CD4-positive, alpha-beta T cell treated with Interleukin-15 for 4 hours (primary cell): ENCODE data around the gene GLIS1.

Source experiments
- DNase-seq: peaks from one replicate; pipeline ENCODE4 v3.0.0-alpha.2; 2020; ENCODE audit warnings: low spot score

The GLIS1 gene

DNA sequence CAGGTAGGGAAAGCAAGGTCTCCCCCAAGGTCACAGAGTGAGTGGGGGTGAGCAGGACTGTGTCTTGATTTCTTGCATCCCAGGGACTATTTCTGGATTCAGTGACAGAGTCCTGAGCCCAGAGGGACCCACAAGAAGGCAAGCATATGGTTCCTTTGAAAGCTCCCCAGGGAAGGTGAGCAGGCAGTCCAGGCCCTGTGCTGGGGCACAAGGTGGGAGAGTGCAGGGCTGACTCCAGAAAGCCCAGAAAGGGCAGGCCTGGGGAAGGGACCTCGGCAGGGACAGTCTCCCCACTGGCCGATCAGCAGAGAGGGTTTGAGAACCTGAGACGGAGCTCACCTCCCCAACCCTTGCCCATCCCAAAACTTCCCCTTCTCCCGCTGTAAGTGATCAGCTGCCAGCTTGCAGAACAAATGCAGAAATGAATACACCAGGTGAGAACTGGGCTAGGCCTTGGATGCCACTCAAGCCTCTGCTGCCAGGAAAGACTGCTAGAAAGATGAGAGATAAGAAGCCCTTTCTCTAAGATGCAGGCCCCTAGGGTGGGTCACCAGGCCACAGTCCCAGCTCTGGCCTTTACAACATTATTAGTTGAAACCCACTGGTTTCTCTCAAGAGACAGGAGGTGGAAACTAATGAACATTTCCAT is 121.0 kb downstream of the GLIS1 start:
- no peak for DNase-seq

DNA sequence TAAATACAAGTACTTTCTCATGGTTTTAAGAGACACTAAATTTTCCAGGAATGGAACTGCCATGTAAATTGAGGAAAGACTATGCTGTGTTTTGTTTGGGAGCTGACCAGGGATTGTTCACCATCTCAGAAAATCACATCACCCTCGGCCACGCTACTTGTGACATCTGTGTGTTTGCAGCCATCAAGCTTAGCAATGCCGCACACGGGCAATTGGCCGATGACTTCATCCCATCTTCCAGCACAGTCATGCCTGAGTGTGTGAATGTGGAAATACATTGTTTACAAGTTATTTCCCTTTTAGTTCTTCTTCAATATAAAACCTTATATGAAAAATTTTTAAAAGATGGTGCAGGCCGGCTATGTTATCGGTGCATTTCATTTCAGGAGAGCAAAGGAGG is 121.6 kb downstream of the GLIS1 start:
- no peak for DNase-seq

DNA sequence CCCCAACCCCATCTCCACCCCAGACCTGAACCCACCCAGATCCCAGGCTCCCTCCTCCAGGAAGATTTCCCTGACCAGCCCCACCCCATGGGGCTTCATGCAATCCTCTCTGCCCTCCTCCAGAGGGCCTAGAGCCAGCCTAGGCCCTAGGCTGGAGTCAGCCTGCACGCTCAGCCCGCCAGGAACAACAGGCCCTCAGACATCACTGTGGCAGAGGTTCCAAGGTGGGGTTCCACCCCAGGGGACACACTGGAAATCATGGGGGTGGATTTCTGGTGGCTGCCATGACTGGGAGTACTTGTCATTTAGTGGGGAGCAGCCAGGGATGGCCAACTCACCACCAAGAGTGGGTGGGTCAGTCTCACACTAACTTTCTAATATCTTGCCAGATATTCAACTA is 122.0 kb downstream of the GLIS1 start:
- DNase-seq, result no peak

DNA sequence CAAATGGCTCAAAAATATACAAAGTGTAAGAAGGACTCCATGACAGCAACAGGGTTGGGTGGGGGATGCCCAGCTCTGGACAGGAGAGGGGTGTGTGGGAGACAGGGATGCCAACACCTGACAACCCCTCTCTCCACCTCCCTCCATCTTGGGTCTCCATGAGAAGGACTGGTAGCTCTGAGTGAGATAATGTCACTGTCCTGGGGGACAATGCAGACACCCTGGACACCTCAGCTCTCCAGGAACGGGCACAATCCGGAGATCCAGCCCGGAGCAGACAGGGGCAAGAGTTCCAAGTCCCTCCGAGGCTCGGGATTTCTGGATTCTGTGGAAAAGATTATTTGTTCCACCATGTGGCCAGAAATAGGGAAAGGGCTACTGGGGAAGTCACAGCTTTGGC is 122.5 kb downstream of the GLIS1 start:
- no peak for DNase-seq

DNA sequence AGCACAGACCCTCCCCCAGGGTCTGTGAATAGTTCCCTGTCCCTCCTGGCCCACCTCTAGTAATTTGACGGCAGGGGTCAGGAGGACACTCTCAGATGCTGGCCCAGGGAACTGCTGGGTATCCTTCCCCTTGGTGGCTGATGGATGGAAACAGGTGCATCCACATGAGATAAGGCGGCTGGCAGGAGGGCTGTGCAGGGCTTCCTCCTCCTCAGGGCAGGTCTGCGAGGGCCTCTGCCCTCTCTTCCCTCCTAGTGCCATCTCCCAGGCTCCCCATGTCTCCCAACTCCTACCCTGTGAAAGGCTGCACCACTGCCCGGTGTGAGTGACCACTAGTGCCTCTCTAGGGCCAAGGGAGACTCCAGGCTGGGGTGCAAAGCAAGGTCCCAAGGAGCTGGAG is 123.9 kb downstream of the GLIS1 start:
- DNase-seq, result no peak

DNA sequence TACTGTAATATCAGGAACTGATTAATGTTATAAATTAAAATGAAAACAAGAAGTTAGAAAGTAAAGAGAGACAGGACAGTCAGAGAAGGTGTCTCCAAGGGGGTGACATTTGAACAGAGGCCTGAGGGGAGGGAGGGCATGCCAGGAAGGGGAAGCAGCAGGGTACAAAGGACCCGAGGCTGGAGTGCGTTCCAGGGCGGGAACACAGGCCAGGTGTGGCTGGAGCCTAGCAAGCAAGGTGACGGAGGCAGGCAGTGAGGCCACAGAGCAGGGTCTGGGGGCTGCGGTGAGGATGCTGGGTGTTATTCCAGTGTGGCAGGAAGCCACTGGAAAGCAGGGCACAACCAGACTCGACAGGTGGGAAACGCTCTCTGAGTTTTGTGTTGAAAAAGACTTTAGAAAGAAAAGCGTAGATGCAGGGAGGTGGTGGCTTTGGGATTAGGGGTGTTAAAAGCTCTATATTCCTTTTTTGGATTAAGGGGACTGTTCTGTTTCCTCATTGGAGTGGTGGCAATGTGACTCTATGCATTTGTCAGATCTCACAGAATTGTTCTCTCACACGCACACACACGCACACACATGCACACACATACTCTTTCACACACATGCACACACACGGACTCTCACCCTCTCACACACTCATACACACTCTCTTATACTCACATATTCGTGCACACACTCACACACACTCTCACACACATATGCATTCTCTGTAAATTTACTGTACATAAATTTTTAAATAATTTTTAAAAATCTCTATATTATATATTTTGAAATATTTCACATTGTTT is 124.5 kb downstream of the GLIS1 start:
- DNase-seq, result no peak

DNA sequence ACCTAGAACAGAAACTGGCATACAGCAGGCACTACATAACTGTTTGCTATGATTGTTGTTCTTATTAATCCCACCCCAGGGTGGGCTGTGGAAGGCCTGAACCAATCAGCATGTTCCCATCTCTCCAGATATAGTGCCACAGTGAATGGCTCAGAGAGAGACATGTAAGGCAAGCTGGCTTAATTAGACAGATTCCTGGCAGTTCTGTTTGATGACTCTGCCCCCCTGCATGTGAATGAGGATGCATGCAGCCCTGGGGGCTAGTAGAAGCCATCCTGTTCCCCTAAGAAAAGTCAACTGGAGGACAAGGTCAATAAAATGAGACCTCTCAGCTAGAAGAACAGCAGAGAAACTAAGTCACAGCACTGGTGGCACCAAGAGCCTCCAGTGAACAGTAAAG is 130.3 kb downstream of the GLIS1 start:
- no peak for DNase-seq

DNA sequence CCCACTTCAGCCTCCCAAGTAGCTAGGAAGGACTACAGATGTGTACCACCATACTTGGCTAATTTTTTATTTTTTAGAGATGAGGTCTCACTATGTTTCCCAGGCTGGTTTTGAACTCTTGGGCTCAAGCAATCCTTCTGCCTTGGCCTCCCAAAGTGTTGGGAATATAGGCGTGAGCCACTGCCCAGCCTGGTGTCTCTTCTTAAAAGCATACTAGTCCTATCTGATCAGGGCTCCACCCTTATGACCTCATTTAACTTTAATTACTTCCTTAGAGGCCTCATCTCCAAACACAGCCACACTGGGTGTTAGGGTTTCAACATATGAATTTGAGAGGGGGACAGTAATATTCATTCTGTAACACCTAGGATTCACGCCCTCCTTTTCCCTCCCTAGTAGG is 130.9 kb downstream of the GLIS1 start:
- DNase-seq, result no peak

DNA sequence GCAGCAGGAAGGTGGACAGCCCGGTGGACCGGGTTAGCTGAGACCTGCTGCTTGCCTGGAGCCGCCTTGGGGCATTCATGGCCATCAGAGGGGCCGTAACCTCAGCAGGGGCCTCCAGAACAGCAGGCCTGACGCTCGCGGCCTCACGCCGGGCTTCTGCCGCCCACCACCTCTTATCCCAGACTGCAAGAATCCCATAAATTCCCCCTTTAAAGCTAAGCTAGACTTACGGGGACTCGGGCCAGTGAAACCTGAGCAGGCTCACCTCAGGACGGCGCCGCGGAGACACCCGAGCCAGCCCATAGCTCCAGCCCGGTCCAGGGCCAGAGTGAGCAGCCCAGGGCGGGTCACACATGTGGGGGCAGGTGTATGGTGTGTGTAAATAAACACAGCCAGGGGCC is 132.3 kb downstream of the GLIS1 start:
- no peak for DNase-seq

DNA sequence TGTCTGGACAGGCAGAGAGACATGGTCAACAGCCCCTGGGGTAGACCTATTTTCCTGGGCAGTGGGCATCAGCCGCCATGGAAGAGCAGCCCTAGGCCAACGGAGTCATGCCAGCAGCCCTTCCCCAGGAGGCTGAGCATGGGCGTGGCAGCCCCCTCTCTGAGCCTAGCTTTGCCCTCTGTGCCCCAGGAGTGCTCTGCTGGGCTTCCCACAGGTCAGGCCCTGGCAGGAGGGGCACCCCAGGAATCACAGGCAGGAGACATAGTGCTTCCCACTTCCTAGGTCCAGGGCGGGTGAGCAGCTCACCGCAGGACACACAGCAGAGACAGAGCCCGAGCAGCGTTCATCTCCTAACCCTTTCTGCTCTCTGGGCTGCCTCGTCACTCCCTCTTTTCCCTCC is 132.8 kb downstream of the GLIS1 start:
- no peak for DNase-seq

DNA sequence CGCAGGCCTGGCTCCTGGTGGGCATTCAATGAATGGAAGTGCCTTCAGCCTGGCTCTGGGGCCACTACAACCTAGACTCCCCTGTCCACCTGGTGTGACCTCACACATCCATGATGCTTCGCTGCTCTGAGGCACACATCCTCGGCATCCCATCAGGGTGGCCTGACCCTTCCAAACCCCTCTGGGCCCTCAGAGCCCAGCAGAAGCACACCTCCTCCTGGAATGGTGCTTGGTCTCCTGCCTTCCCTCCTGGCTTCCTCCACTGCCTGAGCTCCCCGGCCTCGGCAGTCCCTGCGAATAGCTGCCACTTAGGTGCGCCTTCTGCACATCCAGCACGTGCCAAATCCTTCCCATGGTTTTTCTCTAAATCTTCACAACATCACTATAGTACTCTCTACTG is 133.8 kb downstream of the GLIS1 start:
- no peak for DNase-seq

DNA sequence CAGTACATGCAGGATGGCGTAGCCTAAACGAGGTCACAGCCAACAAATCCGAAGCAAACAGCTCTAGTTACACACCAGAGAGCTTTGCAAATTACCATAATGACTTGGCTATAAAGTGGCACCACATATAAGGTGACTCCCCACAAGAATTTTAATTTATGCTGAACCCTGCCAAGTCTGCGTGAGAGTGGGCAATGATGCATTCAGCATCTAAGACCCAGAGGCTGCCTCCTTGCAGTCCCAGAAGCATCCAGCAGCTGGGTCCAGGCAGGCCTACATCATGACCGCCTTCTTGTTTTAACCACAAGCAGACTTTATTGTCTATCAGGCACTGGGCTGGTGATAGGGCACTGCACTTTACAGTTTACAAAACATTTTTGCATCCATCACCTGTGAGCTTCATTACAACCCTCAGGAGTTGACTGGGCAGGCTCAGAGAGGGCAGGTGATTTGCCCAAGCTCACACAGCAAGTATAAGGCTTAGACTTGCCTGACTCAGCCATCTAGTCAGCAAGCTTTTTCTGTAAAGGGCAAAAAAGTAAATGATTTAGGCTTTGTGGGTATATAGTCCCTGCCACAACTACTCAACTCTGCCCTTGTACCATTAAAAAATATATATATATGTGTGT is 134.6 kb downstream of the GLIS1 start:
- no peak for DNase-seq

DNA sequence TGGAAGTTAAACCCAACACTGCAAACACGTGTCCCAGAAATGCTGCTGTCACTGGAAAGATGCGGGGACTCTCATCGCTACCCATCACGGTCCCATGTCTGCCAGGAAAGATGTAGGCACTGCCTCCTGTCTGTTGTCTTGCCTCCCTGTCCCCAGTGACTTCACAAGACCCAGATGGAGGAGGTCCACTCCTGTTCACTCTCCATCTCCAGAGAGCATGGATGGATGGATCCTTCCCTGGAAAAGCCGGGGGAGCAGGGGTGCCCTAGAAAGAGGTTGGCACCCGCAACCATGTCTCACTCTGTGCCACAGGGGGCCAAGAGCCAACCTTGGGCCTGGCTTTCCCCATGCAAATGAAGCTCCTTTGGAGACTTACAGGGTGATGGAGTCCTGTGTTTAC is 135.5 kb downstream of the GLIS1 start:
- DNase-seq, result no peak

DNA sequence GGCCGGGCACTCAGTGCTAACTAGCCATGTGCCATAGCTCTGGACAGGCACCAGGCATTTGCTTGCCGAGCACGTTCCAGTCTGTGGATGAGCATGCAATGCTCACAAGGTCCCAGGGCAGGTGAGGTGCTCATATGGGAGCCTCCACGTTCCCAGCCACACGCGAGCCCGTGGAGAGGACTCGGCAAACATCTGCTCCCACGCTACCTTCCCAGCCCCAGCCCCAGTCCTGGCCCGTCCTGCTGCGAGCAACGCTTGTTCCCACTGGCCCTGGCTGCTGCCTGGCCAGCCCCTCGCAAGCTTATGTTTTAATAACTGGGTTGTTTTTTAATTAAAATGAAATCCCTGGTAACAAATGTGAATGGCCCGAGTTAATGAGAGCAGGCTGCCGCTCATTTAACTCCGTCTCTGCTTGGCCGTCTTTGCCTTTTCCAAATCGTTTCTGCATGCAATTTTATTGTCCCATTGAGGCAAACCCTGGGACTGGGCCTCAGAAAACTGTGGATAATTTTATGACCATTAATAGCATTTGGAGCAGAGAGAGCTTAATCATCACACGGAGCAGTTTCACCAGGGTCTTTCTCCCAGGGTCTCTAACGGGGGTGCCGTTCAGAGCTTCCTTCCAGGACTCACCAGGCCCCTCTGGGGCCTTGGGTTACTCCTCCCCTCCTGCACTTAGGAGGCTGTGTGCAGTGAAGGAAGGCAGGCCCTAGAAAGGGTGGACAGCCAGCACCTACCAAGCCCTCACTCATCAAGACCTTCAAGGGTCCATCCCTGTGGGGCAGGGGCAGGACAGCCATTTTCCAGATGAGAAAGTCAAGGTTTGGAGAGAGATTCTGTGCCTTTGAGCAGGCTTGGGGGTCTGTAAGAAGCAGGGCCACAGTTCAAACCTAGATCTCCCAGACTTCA is 136.8 kb downstream of the GLIS1 start:
- no peak for DNase-seq

DNA sequence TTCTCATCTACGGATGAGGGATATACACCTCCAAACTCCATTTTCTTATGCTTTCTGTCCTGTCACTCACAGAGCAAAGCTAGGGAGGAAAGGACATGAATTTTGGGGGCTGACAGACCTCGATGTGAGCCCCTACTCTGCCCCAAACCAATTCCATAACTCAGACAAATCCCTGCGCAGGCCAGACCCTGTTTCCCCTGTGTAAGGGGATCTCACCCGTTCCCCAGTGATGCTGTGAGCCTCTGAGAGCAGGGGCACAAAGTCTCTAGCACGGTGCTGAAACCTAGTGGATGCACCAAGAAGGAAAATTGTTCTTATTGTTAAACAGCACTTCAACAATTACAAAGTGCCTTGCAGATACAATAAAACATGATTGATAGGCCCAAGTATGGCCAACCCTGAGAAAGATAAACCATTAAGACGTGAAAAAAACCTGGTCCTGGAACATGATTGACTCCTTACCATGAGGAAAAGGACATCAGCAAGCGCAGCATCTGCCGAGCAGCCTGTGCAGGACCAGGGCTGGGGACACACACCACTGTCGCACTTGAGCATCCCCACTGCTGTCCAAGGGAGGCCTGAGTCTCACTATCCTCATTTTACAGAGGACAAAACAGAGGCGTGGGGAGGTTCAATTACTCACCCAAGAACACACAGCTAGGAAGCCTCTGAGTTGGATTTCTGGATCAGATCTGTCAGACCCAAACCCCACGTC is 137.8 kb downstream of the GLIS1 start:
- DNase-seq, result no peak

DNA sequence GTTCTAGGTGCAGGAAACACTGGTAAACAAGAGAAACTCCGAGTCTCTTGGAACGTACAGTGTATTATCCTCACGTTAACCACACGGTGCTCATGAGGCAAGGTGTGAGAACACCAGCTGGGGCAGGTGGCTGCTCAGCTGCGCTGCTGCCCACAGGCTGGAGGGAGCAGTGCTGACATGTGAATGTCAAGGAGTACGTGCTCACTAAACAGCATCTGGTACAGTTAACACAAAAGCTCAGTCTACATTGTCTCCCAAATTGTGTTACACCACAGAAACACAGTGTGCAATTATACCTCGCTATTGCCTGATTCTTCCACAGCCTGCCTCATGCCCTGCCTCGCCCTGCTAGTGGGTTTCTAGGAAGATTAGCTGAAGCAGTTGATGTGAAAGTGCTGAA is 138.4 kb downstream of the GLIS1 start:
- peak; percentile 22 for DNase-seq

DNA sequence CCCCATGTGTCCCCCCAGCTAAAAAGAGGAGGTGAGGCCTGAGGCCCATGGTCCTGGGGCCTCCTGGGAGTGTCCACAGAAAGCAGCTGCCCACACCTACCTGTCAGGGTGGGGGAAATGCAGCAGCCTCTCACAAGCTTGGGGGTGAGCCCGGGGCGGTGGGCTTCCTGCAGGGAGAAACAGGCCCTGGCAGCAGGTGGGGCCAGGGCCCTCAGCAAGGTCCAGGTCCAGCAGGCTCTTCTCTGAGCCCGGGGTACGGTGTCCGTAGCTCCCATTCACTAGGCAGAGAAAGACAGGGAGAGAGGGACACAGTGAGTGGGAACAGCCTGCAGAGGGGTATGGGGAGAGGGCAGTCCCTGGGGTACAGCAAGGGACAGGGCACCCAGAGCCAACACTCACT is 139.0 kb downstream of the GLIS1 start:
- DNase-seq, result no peak

DNA sequence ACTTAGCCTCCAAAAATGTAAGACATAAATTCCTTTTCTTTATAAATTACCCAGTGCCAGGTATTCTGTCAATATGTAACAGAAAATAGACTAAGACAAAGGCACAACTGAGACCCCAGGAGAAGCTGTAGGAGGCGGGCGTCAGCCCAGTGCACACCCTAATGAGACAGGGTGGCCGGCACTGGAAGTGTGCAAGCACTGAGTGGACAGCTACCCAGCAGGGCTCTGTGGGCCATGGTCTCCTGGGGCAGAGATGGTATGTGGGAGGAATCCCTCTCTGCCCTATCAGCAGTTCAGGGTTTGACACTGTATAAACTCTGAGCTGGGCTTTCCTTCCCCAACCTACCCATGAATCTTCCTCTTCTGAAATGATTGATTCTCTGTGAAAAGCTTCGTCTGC is 139.5 kb downstream of the GLIS1 start:
- DNase-seq, result no peak

DNA sequence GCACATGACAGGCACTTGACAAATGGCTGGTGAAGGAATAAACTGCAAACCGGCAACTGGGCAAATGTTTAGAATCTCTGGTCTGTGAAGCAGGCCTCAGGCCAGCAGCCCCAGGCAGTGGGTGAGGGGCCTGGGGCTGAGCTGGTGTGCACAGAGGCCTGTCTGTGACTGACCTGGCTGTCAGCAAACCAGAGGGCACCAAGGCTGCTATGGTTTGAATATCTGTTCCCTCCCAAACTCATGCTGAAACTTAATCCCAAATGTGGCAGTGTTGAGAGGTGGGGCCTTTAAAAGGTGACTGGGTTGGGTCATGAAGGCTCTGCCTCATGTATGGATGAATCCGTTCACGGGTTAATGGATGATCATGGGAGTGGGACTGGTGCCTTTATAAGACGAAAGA is 140.0 kb downstream of the GLIS1 start:
- DNase-seq, result no peak

DNA sequence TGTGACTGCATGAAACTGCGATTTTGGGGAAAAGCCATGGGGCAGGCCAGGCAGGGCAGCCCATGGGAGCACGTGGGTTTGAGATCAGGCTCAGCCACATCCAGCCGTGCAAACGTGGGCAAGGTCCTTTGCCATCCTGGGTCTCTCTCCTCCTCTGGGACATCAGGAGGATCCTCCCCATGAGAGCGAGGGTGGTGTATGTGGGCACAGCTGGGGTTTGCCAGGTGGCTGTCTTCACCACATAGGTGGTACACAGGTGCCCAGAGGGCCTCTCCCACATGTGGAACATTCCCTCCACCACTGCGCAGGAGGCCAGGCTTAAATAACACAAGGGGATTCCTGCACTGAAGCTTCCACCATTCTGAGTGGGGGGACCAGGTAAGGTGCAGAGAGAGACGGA is 143.1 kb downstream of the GLIS1 start:
- no peak for DNase-seq

DNA sequence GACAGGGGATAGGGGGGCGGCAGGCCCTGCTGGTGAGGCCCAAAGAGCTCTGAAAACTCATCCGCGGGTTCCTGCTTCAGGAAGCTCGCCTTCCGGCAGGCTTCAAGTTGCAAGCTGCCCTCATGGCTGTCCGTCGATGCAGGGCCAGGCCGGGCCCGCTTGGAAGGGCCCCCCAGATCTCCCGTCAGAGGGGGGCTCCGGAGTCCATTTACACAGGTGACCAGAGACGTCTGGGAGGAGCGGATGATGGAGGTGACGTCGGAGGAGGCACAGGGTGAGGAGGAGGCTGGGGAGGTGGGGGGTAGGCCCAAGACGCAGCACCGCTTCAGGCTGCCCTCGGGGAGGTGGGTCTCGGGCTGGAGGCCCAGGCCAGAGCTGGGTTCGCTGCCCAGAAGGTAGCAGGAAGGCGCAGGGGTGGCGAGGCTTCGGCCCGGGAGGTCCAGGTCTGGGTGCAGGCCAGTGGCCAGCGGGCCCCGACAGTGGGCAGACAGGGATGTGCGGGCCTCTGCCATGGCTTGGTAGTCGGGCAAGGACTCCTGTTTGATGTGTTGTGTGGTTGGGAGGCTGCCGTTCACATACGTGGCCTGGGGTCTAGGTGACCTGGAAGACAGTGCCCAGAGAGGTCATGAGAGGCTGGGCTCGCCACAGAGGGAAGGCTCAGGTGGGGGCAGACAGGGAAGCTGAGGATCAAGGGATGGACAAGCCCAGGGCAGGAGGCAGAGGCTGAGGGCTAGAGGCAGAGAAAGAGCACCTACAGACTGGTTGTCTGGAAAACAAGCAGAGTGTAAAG is 144.4 kb downstream of the GLIS1 start:
- DNase-seq, result no peak
